ENCODE results near the gene KIAA0753. TPM values are rescaled to one million over a fixed set of nuclear protein-coding genes. Genes with fewer than 3 reads are reported as not detected.

KIAA0753 gene
- total and polyA plus RNA-seq, 10 of the 15 experiments (the other 5 are each of a cell fraction or from before 2014, with no cell fraction given), result 2.2 to 15.2 (median 7.7) TPM

- Histone ChIP-seq H3K27ac (ENCODE audit: control insufficient read depth, insufficient read depth) (no peak overlapping the region), H3K4me2 (ENCODE audit: control insufficient read depth, insufficient read depth) (no peak overlapping the region), H3K27me3 (replicated peaks in 1 of 2; ENCODE audit: control insufficient read depth in 2 of 2, insufficient read depth in 2 of 2, low read length in 1 of 2) (peaks cover 0 to 5% of the 10 kb centered on the region in 2 experiments; a peak in 3 of 4 replicates), H3K9me3 (replicated peaks; ENCODE audit: control insufficient read depth, insufficient read depth, low read length) (no peaks in the 10 kb centered on the region), H3K9ac (ENCODE audit: control insufficient read depth, insufficient read depth, low read length) (no peak overlapping the region), H3K79me2 (ENCODE audit: control insufficient read depth, insufficient read depth, low read length) (no peaks in the 10 kb centered on the region), H3K4me3 (no peak overlapping the region), H3K4me1 (ENCODE audit: control insufficient read depth, insufficient read depth, low read length) (peaks cover 4% of the 10 kb centered on the region; the same call in 1 of the 2 replicates), H2AFZ (ENCODE audit: control insufficient read depth, low read depth, low read length) (no peak overlapping the region), H4K20me1 (ENCODE audit: control insufficient read depth, insufficient read depth) (no peaks in the 10 kb centered on the region), H3K36me3 (ENCODE audit: control insufficient read depth in 2 of 2, insufficient read depth in 2 of 2, low read length in 1 of 2) (no peaks in the 10 kb centered on the region)
- TF ChIP-seq, protein P1, sequence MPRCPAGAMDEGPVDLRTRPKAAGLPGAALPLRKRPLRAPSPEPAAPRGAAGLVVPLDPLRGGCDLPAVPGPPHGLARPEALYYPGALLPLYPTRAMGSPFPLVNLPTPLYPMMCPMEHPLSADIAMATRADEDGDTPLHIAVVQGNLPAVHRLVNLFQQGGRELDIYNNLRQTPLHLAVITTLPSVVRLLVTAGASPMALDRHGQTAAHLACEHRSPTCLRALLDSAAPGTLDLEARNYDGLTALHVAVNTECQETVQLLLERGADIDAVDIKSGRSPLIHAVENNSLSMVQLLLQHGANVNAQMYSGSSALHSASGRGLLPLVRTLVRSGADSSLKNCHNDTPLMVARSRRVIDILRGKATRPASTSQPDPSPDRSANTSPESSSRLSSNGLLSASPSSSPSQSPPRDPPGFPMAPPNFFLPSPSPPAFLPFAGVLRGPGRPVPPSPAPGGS (IDR thresholded peaks at IDR 0.05; ENCODE audit: borderline replicate concordance, insufficient read depth, low read depth, low read length, poor library complexity, severe bottlenecking), result no peak
- TF ChIP-seq RUNX3 (IDR thresholded peaks at IDR 0.05; ENCODE audit: low read length) (no peak), SPI1 (IDR thresholded peaks at IDR 0.05; ENCODE audit: borderline replicate concordance, insufficient read depth, low read depth, low read length) (no peak), PAX5 (IDR thresholded peaks at IDR 0.05; ENCODE audit: borderline replicate concordance, low read depth, low read length) (no peak), ZBED1 (IDR thresholded peaks at IDR 0.05; ENCODE audit: borderline replicate concordance) (no peak), SP1 (IDR thresholded peaks at IDR 0.05; ENCODE audit: low read depth, low read length) (no peak), SMC3 (IDR thresholded peaks at IDR 0.05; ENCODE audit: borderline replicate concordance, low read length) (no peak), NKRF (conservative IDR thresholded peaks at IDR 0.05) (no peak), ZNF217 (IDR thresholded peaks at IDR 0.05) (no peak), NFXL1 (IDR thresholded peaks at IDR 0.05; ENCODE audit: borderline replicate concordance) (no peak), RELA (IDR thresholded peaks at IDR 0.05; ENCODE audit: borderline replicate concordance, partially characterized antibody) (no peak), PAX8 (IDR thresholded peaks at IDR 0.05) (no peak), MEF2A (IDR thresholded peaks at IDR 0.05; ENCODE audit: insufficient read depth, low read depth, low read length) (no peak)
- TF ChIP-seq, protein P2, sequence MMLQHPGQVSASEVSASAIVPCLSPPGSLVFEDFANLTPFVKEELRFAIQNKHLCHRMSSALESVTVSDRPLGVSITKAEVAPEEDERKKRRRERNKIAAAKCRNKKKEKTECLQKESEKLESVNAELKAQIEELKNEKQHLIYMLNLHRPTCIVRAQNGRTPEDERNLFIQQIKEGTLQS (IDR thresholded peaks at IDR 0.05; ENCODE audit: borderline replicate concordance, extremely low read depth, low read depth, low read length), result no peak
- TF ChIP-seq, protein P3, sequence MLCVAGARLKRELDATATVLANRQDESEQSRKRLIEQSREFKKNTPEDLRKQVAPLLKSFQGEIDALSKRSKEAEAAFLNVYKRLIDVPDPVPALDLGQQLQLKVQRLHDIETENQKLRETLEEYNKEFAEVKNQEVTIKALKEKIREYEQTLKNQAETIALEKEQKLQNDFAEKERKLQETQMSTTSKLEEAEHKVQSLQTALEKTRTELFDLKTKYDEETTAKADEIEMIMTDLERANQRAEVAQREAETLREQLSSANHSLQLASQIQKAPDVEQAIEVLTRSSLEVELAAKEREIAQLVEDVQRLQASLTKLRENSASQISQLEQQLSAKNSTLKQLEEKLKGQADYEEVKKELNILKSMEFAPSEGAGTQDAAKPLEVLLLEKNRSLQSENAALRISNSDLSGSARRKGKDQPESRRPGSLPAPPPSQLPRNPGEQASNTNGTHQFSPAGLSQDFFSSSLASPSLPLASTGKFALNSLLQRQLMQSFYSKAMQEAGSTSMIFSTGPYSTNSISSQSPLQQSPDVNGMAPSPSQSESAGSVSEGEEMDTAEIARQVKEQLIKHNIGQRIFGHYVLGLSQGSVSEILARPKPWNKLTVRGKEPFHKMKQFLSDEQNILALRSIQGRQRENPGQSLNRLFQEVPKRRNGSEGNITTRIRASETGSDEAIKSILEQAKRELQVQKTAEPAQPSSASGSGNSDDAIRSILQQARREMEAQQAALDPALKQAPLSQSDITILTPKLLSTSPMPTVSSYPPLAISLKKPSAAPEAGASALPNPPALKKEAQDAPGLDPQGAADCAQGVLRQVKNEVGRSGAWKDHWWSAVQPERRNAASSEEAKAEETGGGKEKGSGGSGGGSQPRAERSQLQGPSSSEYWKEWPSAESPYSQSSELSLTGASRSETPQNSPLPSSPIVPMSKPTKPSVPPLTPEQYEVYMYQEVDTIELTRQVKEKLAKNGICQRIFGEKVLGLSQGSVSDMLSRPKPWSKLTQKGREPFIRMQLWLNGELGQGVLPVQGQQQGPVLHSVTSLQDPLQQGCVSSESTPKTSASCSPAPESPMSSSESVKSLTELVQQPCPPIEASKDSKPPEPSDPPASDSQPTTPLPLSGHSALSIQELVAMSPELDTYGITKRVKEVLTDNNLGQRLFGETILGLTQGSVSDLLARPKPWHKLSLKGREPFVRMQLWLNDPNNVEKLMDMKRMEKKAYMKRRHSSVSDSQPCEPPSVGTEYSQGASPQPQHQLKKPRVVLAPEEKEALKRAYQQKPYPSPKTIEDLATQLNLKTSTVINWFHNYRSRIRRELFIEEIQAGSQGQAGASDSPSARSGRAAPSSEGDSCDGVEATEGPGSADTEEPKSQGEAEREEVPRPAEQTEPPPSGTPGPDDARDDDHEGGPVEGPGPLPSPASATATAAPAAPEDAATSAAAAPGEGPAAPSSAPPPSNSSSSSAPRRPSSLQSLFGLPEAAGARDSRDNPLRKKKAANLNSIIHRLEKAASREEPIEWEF (IDR thresholded peaks at IDR 0.05; ENCODE audit: insufficient replicate concordance, low read depth, low read length), result no peak
- DNase-seq (ENCODE audit: low read depth, low spot score) (no peak), FAIRE-seq (no peak), ATAC-seq (no peak)
- ChIA-PET CTCF (no interaction called here), SMC1A (ENCODE audit: uncharacterized antibody, unreplicated experiment) (no interaction called here), RAD21 (ENCODE audit: unreplicated experiment) (no interaction called here), POLR2A (no interaction called here)
- BruUV-seq (replicated peaks), result no TSS peak
- in situ Hi-C loops (cut with MboI), result no loop called here
- intact Hi-C loops (cut with micrococcal nuclease; ENCODE audit: unreplicated experiment), result no loop called here
- WGBS (ENCODE audit: insufficient coverage, insufficient replicate concordance, low lambda C conversion rate, missing lambda C conversion rate), result 73% methylated on average over 13 of the region's 13 CpGs
These were observed 34.1 kb upstream of the KIAA0753 start for GRCh38 chr17:6674586-6674985.
